ENCODE results near the gene SHB.

The SHB gene

GRCh38 chr9:38101423-38101822 is 32.4 kb upstream of the SHB start:
- H4K20me1 ChIP-seq (ENCODE audit: insufficient read depth, low read length): no peaks in the 10 kb centered on the region
- H3K27ac ChIP-seq (ENCODE audit: low read length): no peak overlapping the region
- H3K9ac ChIP-seq (ENCODE audit: low read length): no peak overlapping the region
- no peaks in the 10 kb centered on the region for H3K9me3 ChIP-seq (replicated peaks; ENCODE audit: insufficient read depth, low read length)
- no peaks in the 10 kb centered on the region for H3K9me2 ChIP-seq (replicated peaks; ENCODE audit: insufficient read depth, low read length)
- H3F3A ChIP-seq (ENCODE audit: insufficient read depth, low read length): no peaks in the 10 kb centered on the region
- no peak for TF ChIP-seq EZH2 (optimal IDR thresholded peaks at IDR 0.05; ENCODE audit: low read depth, low read length)
- TF ChIP-seq CTCF (IDR thresholded peaks at IDR 0.05; ENCODE audit: low read length): no peak
- TF ChIP-seq EZH2phosphoT487 (IDR thresholded peaks at IDR 0.05; ENCODE audit: low read length): no peak
- H3K36me3 ChIP-seq (replicated peaks; ENCODE audit: insufficient read depth, low read length): no peaks in the 10 kb centered on the region
- no peak overlapping the region for H3K4me2 ChIP-seq (ENCODE audit: low read depth, low read length)
- H3K27me3 ChIP-seq (replicated peaks; ENCODE audit: insufficient read depth, low read length): no peaks in the 10 kb centered on the region
- H3K4me1 ChIP-seq (ENCODE audit: low read length): no peaks in the 10 kb centered on the region
- DNase-seq: no peak
- no peaks in the 10 kb centered on the region for H3K79me2 ChIP-seq (ENCODE audit: low read length)
- no peak overlapping the region for H3K4me3 ChIP-seq (ENCODE audit: low read length)
- no peak overlapping the region for H2AFZ ChIP-seq (ENCODE audit: low read length)

DNA sequence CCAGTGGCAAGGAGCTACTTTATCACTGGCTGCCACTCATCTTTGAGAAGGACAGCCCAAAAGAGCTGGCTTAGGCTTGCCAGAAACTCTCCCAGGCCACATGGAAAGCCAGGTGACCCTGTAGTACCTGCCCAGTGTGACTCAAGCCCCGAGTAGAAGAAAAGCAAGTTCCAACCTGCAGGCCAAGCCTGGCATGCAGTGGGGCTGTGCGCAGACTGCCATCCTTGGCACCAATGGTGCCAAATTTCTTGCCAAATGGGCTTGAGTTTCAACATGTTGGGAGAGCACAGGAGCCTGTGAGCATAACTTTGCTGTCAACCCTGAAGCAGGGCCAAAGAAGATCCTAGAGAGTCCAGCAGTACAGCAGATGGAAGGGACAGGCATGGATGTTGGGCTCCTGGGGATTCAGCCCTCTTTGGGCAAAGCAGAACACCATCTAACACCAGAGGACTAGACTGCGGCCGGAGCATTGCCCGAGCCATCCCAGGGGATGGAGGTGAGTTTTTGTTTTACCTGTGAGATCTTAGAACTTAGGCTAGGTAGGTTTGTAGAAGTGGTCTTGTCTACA is 27.3 kb upstream of the SHB start:
- TF ChIP-seq EZH2 (optimal IDR thresholded peaks at IDR 0.05; ENCODE audit: low read depth, low read length) (no peak), CTCF (IDR thresholded peaks at IDR 0.05; ENCODE audit: low read length) (no peak), EZH2phosphoT487 (IDR thresholded peaks at IDR 0.05; ENCODE audit: low read length) (no peak)
- H3K27ac ChIP-seq (ENCODE audit: low read length): no peak overlapping the region

GRCh38 chr9:38094165-38094564 is 25.1 kb upstream of the SHB start:
- Histone ChIP-seq H3K4me2 (ENCODE audit: low read depth, low read length) (no peak overlapping the region), H3K79me2 (ENCODE audit: low read length) (no peaks in the 10 kb centered on the region), H3K27ac (ENCODE audit: low read length) (no peak overlapping the region), H2AFZ (ENCODE audit: low read length) (no peak overlapping the region), H3K36me3 (replicated peaks; ENCODE audit: insufficient read depth, low read length) (no peaks in the 10 kb centered on the region), H3K9me3 (replicated peaks; ENCODE audit: insufficient read depth, low read length) (no peaks in the 10 kb centered on the region), H3K4me1 (ENCODE audit: low read length) (no peaks in the 10 kb centered on the region), H3F3A (ENCODE audit: insufficient read depth, low read length) (no peaks in the 10 kb centered on the region), H3K9me2 (replicated peaks; ENCODE audit: insufficient read depth, low read length) (no peaks in the 10 kb centered on the region), H3K4me3 (ENCODE audit: low read length) (no peak overlapping the region), H4K20me1 (ENCODE audit: insufficient read depth, low read length) (no peaks in the 10 kb centered on the region), H3K27me3 (replicated peaks; ENCODE audit: insufficient read depth, low read length) (no peaks in the 10 kb centered on the region), H3K9ac (ENCODE audit: low read length) (no peak overlapping the region)
- DNase-seq: no peak
- TF ChIP-seq EZH2 (optimal IDR thresholded peaks at IDR 0.05; ENCODE audit: low read depth, low read length) (no peak), CTCF (IDR thresholded peaks at IDR 0.05; ENCODE audit: low read length) (no peak), EZH2phosphoT487 (IDR thresholded peaks at IDR 0.05; ENCODE audit: low read length) (no peak)

More for the DNA sequence above, 27.3 kb upstream of the SHB start:
- no peaks in the 10 kb centered on the region for H3K4me1 ChIP-seq (ENCODE audit: low read length)
- no peak overlapping the region for H3K4me3 ChIP-seq (ENCODE audit: low read length)
- H4K20me1 ChIP-seq (ENCODE audit: insufficient read depth, low read length): no peaks in the 10 kb centered on the region
- no peak overlapping the region for H3K4me2 ChIP-seq (ENCODE audit: low read depth, low read length)
- H2AFZ ChIP-seq (ENCODE audit: low read length): no peak overlapping the region
- H3K36me3 ChIP-seq (replicated peaks; ENCODE audit: insufficient read depth, low read length): no peaks in the 10 kb centered on the region
- no peaks in the 10 kb centered on the region for H3K27me3 ChIP-seq (replicated peaks; ENCODE audit: insufficient read depth, low read length)
- H3K9me2 ChIP-seq (replicated peaks; ENCODE audit: insufficient read depth, low read length): no peaks in the 10 kb centered on the region
- H3K9me3 ChIP-seq (replicated peaks; ENCODE audit: insufficient read depth, low read length): no peaks in the 10 kb centered on the region
- no peaks in the 10 kb centered on the region for H3F3A ChIP-seq (ENCODE audit: insufficient read depth, low read length)
- DNase-seq: no peak
- H3K9ac ChIP-seq (ENCODE audit: low read length): no peak overlapping the region
- no peaks in the 10 kb centered on the region for H3K79me2 ChIP-seq (ENCODE audit: low read length)
